RWPE2 (cell line): ENCODE measurements around the gene DNAJC25.

Source experiments
- ATAC-seq: fragments of 200-7000 bp; cut with Tn5 transposase; 3 replicates; pipeline ENCODE4 v1.9.1; 2021; ENCODE audit warnings: low read depth
- DNase-seq: peaks from one replicate; pipeline ENCODE4 v3.0.0-alpha.2; 2020; ENCODE audit warnings: low spot score
- H3K27ac ChIP-seq: fragments of 450-650 bp; 2 replicates; pipeline ENCODE4 v1.5.1; 2017; ENCODE audit warnings: mild to moderate bottlenecking; ENCODE audit not compliant: poor library complexity, severe bottlenecking
- H3K27me3 ChIP-seq: fragments of 250-450 bp; sonication (Bioruptor Pico); 2 replicates; pipeline ENCODE4 v1.5.1; 2021; ENCODE audit warnings: mild to moderate bottlenecking, moderate library complexity; ENCODE audit not compliant: insufficient read depth, poor library complexity, severe bottlenecking
- H3K36me3 ChIP-seq: fragments of 250-450 bp; sonication (Bioruptor Pico); 2 replicates; pipeline ENCODE4 v1.5.1; 2020; ENCODE audit warnings: low read depth, mild to moderate bottlenecking, moderate library complexity
- H3K4me1 ChIP-seq: fragments of 250-450 bp; sonication (Bioruptor Pico); 2 replicates; pipeline ENCODE4 v1.5.1; 2021; ENCODE audit warnings: mild to moderate bottlenecking, moderate library complexity; ENCODE audit not compliant: insufficient read depth, poor library complexity, severe bottlenecking
- H3K4me3 ChIP-seq: fragments of 250-450 bp; sonication (Bioruptor Pico); 2 replicates; pipeline ENCODE4 v1.5.1; 2021; ENCODE audit warnings: mild to moderate bottlenecking, moderate library complexity; ENCODE audit not compliant: severe bottlenecking
- H3K9me3 ChIP-seq: fragments of 250-450 bp; sonication (Bioruptor Pico); 2 replicates; pipeline ENCODE4 v1.5.1; 2021; ENCODE audit warnings: mild to moderate bottlenecking, moderate library complexity; ENCODE audit not compliant: severe bottlenecking
- CTCF ChIP-seq: fragments of 450-650 bp; IDR thresholded peaks from one replicate; pipeline ENCODE4 v1.5.1; 2017; ENCODE audit warnings: mild to moderate bottlenecking, moderate library complexity; ENCODE audit not compliant: poor library complexity, severe bottlenecking

The DNAJC25 gene

GRCh38 chr9:111597852-111598732 lies 33.0 kb upstream of the DNAJC25 start:
- Histone ChIP-seq H3K36me3 (peaks cover 32% of the 10 kb centered on the region), H3K4me1 (peaks cover 7% of the 10 kb centered on the region), H3K4me3 (peak overlapping the region; percentile 50), H3K27ac (peak overlapping the region; percentile 56), H3K9me3 (no peaks in the 10 kb centered on the region), H3K27me3 (no peaks in the 10 kb centered on the region)
- TF ChIP-seq CTCF = peak; percentile 93
- peak; percentile 52 for DNase-seq
- ATAC-seq = peak; percentile 24

- DNase-seq (no peak), ATAC-seq (peak; percentile 37)
- peaks cover 28% of the 10 kb centered on the region for H3K36me3 ChIP-seq
- H3K4me3 ChIP-seq = peak overlapping the region; percentile 50
- H3K27me3 ChIP-seq = no peaks in the 10 kb centered on the region
- no peak for TF ChIP-seq CTCF
- no peaks in the 10 kb centered on the region for H3K9me3 ChIP-seq
- peak overlapping the region; percentile 56 for H3K27ac ChIP-seq
- H3K4me1 ChIP-seq = peaks cover 7% of the 10 kb centered on the region
Observed at GRCh38 chr9:111598733-111599091, 32.4 kb upstream of the DNAJC25 start.

- DNase-seq = peak; percentile 84
- Histone ChIP-seq H3K4me1 (peaks cover 7% of the 10 kb centered on the region), H3K9me3 (no peaks in the 10 kb centered on the region), H3K27me3 (no peaks in the 10 kb centered on the region), H3K36me3 (peaks cover 28% of the 10 kb centered on the region), H3K27ac (peak within 1 kb of the TSS; percentile 56), H3K4me3 (peak within 1 kb of the TSS; percentile 50)
- peak; percentile 88 for ATAC-seq
- no peak for TF ChIP-seq CTCF
Observed at GRCh38 chr9:111599092-111599954, 31.8 kb upstream of the DNAJC25 start, which contains the start of gene PTGR1. TSS of gene PTGR1 (minus strand) at chr9:111599647. CDS start at chr9:111597422, 2,225 bp downstream.

GRCh38 chr9:111599955-111600343 lies 31.2 kb upstream of the DNAJC25 start:
- no peak for ATAC-seq
- TF ChIP-seq CTCF = no peak
- Histone ChIP-seq H3K27me3 (no peaks in the 10 kb centered on the region), H3K36me3 (peaks cover 26% of the 10 kb centered on the region), H3K27ac (peak overlapping the region; percentile 56), H3K9me3 (no peaks in the 10 kb centered on the region), H3K4me3 (peak overlapping the region; percentile 50), H3K4me1 (peaks cover 7% of the 10 kb centered on the region)
- peak; percentile 45 for DNase-seq
